DOHH2 (cell line): Measurements from ENCODE around the gene CYFIP2.

Experiments
- H3F3A ChIP-seq: fragments of 200-600 bp; sonication (generic), shearing (Covaris generic); 2 replicates; pipeline ENCODE4 v1.6.0; 2016; ENCODE audit warnings: antibody characterized with exemption, mild to moderate bottlenecking; ENCODE audit not compliant: control insufficient read depth, insufficient read depth
- H3K27ac ChIP-seq: fragments of 200-600 bp; sonication (generic); 2 replicates; pipeline ENCODE4 v1.5.1; 2014; ENCODE audit warnings: low read depth, mild to moderate bottlenecking, low read length, moderate library complexity
- H3K27me3 ChIP-seq: fragments of 200-600 bp; sonication (generic); 2 replicates; pipeline ENCODE4 v1.6.1; 2014; ENCODE audit warnings: mild to moderate bottlenecking, low read length, mixed read lengths; ENCODE audit not compliant: control insufficient read depth
- H3K36me3 ChIP-seq: fragments of 200-600 bp; sonication (generic); 2 replicates; pipeline ENCODE4 v1.6.1; 2014; ENCODE audit warnings: mild to moderate bottlenecking, low read length, moderate library complexity, mixed read lengths; ENCODE audit not compliant: control insufficient read depth
- H3K4me1 ChIP-seq: fragments of 200-600 bp; sonication (generic); 2 replicates; pipeline ENCODE4 v1.6.1; 2014; ENCODE audit warnings: mild to moderate bottlenecking, low read length, mixed read lengths; ENCODE audit not compliant: control insufficient read depth
- H3K4me2 ChIP-seq: fragments of 200-600 bp; sonication (generic); 2 replicates; pipeline ENCODE4 v1.6.0; 2014; ENCODE audit warnings: mild to moderate bottlenecking, low read length, moderate library complexity
- H3K4me3 ChIP-seq: fragments of 200-600 bp; sonication (generic); 2 replicates; pipeline ENCODE4 v1.5.1; 2014; ENCODE audit warnings: mild to moderate bottlenecking, low read length, mixed read lengths
- H3K79me2 ChIP-seq: fragments of 200-600 bp; sonication (generic); 2 replicates; pipeline ENCODE4 v1.6.1; 2014; ENCODE audit warnings: mild to moderate bottlenecking, low read length, mixed read lengths; ENCODE audit not compliant: control insufficient read depth
- H3K9me2 ChIP-seq: fragments of 200-600 bp; sonication (generic); replicated peaks from 2 replicates; pipeline ENCODE4 v1.6.1; 2014; ENCODE audit warnings: mild to moderate bottlenecking, low read length, mixed read lengths; ENCODE audit not compliant: control insufficient read depth
- H3K9me3 ChIP-seq: fragments of 200-600 bp; sonication (generic); 2 replicates; pipeline ENCODE4 v1.6.1; 2014; ENCODE audit warnings: antibody characterized with exemption, low read length, mixed read lengths; ENCODE audit not compliant: control insufficient read depth, insufficient read depth
- H4K20me1 ChIP-seq: fragments of 200-600 bp; sonication (generic); 2 replicates; pipeline ENCODE4 v1.6.0; 2014; ENCODE audit warnings: low read depth, mild to moderate bottlenecking, antibody characterized with exemption, low read length, moderate library complexity; ENCODE audit not compliant: control insufficient read depth, insufficient read depth
- EZH2phosphoT487 ChIP-seq: fragments of 200-600 bp; sonication (generic); IDR thresholded peaks from 2 replicates; pipeline ENCODE4 v1.6.1; 2017; ENCODE audit warnings: borderline replicate concordance, mild to moderate bottlenecking, antibody characterized with exemption, low read length, moderate library complexity, mixed read lengths
- TF ChIP-seq, protein P1 (sequence below): fragments of 200-600 bp; sonication (generic); IDR thresholded peaks from one replicate; pipeline ENCODE4 v1.5.1; 2014; ENCODE audit warnings: antibody characterized with exemption, mild to moderate bottlenecking, low read depth, low read length; ENCODE audit not compliant: poor library complexity, severe bottlenecking

Gene CYFIP2

DNA sequence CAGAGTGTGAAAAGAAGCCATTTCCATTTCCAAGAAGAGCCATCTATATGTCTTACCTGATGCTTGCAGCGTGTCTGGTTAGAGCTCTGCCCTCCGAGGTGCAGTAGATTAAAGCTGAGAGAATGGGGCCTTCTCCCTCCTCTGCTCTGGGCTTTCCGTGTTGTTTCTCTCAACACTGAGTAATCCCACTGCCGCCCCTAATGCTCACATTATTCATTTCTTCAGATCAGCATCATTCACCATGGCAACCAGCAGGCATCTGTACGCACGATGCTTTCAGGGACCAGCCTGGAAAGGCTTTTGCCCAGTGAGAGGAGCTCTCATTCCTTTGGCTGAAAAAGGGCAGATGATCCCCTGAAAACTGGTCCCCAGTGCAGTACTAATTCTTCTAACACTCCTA, 79.6 kb downstream of the CYFIP2 start:
- Histone ChIP-seq H3K4me1 (no peaks in the 10 kb centered on the region), H3K9me3 (no peaks in the 10 kb centered on the region), H3K27me3 (no peaks in the 10 kb centered on the region), H3K9me2 (no peaks in the 10 kb centered on the region), H3K4me2 (no peak overlapping the region), H3K36me3 (peaks cover 64% of the 10 kb centered on the region), H3K4me3 (no peak overlapping the region), H3K79me2 (no peaks in the 10 kb centered on the region), H4K20me1 (no peaks in the 10 kb centered on the region), H3K27ac (no peak overlapping the region), H3F3A (no peaks in the 10 kb centered on the region)
- no peak for TF ChIP-seq EZH2phosphoT487
- TF ChIP-seq, protein P1, sequence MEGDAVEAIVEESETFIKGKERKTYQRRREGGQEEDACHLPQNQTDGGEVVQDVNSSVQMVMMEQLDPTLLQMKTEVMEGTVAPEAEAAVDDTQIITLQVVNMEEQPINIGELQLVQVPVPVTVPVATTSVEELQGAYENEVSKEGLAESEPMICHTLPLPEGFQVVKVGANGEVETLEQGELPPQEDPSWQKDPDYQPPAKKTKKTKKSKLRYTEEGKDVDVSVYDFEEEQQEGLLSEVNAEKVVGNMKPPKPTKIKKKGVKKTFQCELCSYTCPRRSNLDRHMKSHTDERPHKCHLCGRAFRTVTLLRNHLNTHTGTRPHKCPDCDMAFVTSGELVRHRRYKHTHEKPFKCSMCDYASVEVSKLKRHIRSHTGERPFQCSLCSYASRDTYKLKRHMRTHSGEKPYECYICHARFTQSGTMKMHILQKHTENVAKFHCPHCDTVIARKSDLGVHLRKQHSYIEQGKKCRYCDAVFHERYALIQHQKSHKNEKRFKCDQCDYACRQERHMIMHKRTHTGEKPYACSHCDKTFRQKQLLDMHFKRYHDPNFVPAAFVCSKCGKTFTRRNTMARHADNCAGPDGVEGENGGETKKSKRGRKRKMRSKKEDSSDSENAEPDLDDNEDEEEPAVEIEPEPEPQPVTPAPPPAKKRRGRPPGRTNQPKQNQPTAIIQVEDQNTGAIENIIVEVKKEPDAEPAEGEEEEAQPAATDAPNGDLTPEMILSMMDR: no peak

DNA sequence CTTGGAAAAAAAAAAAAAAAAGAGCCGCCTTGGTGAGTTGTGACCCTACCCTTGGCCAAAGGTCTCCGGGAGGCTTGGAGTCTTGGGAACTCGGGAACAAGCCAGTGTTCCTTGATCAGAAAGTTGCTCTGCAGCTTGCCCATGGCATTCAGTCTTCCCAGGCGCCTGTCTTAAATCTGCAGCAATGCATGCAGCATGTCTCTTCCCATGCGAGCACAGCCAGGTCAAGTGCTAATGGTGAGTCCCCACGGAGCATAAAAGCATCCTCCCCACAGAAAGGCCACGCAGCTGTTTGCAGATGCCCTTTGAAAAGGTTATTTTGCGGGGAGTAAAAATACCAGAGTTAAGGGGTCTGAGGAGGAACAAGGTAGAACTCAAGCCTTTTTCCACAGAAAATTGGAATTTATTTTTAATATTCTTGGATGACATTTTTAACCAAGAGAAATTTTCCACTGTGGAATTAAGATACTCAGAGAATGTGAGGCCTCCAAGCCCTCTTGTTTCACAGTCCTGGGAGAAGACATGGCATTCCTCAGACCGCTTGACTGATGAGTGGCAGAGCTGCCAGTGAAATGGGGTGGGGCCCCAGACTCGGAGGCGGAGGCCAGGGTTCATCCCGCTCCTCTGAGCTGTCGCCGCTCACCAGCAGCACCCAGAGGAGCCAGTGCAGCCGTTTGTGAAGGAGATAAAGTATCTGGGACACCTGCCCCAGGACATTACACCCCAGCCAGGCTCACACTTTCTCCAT, 81.6 kb downstream of the CYFIP2 start:
- Histone ChIP-seq H3K27ac (no peak overlapping the region), H4K20me1 (no peaks in the 10 kb centered on the region), H3K9me2 (no peaks in the 10 kb centered on the region), H3F3A (no peaks in the 10 kb centered on the region), H3K4me1 (no peaks in the 10 kb centered on the region), H3K4me2 (no peak overlapping the region), H3K36me3 (peaks cover 62% of the 10 kb centered on the region), H3K9me3 (no peaks in the 10 kb centered on the region), H3K27me3 (no peaks in the 10 kb centered on the region), H3K79me2 (no peaks in the 10 kb centered on the region), H3K4me3 (no peak overlapping the region)
- TF ChIP-seq, protein P1: no peak
- TF ChIP-seq EZH2phosphoT487: no peak

DNA sequence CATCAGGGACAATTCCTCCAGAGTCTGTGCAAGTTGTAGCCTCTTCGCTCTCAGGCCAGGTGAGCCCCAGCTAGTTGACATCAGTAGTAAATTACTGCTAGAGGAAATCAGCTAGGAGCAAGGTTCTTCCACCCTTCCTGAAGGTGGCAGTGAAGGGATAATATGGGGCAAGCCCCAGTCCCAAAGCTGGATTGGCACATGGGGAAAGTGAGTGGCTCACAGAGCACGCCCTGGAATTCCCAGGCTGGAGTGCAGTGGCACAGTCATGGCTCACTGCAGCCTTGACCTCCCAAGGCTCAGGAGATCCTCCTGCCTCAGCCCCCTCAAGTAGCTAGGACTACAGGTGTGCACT, 82.1 kb downstream of the CYFIP2 start:
- Histone ChIP-seq H3K9me2 (no peaks in the 10 kb centered on the region), H3K9me3 (no peaks in the 10 kb centered on the region), H4K20me1 (no peaks in the 10 kb centered on the region), H3K27me3 (no peaks in the 10 kb centered on the region), H3F3A (no peaks in the 10 kb centered on the region), H3K4me3 (no peak overlapping the region), H3K36me3 (peaks cover 62% of the 10 kb centered on the region), H3K27ac (no peak overlapping the region), H3K79me2 (no peaks in the 10 kb centered on the region), H3K4me1 (no peaks in the 10 kb centered on the region), H3K4me2 (no peak overlapping the region)
- TF ChIP-seq, protein P1: no peak
- no peak for TF ChIP-seq EZH2phosphoT487
